Spleen (tissue), 7 donors: ENCODE results near the gene EIF4E.

Source experiments
- POLR2A ChIP-seq, 3 donors: fragments of 450-650 bp; IDR thresholded peaks; one replicate each; pipeline ENCODE4 v1.5.1; 2017; ENCODE audit warnings: antibody characterized with exemption in 3 of 3, mild to moderate bottlenecking in 1 of 3
- POLR2AphosphoS5 ChIP-seq, 3 donors: sonication (generic); formaldehyde crosslinking; IDR thresholded peaks; one replicate each; pipeline ENCODE4 v1.5.1; 2017; ENCODE audit warnings: antibody characterized with exemption in 3 of 3
- TF ChIP-seq, protein P1 (sequence below), 11 experiments: fragments of 200-600 bp in 7 of 11; fragments of 450-650 bp in 4 of 11; sonication (generic) in 4 of 11; IDR thresholded peaks in 8 of 11; conservative IDR thresholded peaks in 3 of 11; 1 replicate in 7 of 11; 2 replicates in 4 of 11; pipeline versions ENCODE4 v1.4.0 to v1.8.0; 2016 to 2021; ENCODE audit warnings: antibody characterized with exemption in 11 of 11, inconsistent platforms in 4 of 11, mild to moderate bottlenecking in 1 of 11
- donor health status: DM: no; HTN: no; CAD: no; lungs with moderate emphysema.
- donor health status: DM: no; HTN: no; CAD: no.
- donor health status: DM: no; HTN: no; CAD: no.

DNA sequence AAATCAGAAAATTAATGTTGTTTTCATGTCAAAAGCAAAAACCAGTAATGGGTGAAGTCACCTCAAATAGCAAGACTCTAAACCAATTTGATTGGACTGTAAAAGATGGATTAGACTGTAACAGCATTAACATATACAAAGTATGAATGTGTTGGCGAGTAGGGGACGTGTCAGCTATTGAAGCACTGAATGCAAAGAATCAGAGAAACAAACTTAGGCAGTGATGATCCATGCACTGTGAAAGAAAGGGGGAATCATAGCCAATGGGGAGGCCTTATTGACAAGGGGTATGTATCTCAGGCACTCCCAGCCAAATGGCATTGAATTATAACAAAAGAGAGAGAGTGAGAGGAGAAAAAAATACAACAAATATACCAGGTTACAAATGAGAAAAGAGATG is 30.5 kb upstream of the EIF4E start:
- TF ChIP-seq, protein P1, sequence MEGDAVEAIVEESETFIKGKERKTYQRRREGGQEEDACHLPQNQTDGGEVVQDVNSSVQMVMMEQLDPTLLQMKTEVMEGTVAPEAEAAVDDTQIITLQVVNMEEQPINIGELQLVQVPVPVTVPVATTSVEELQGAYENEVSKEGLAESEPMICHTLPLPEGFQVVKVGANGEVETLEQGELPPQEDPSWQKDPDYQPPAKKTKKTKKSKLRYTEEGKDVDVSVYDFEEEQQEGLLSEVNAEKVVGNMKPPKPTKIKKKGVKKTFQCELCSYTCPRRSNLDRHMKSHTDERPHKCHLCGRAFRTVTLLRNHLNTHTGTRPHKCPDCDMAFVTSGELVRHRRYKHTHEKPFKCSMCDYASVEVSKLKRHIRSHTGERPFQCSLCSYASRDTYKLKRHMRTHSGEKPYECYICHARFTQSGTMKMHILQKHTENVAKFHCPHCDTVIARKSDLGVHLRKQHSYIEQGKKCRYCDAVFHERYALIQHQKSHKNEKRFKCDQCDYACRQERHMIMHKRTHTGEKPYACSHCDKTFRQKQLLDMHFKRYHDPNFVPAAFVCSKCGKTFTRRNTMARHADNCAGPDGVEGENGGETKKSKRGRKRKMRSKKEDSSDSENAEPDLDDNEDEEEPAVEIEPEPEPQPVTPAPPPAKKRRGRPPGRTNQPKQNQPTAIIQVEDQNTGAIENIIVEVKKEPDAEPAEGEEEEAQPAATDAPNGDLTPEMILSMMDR (IDR thresholded peaks at IDR 0.05 in 8 of 11, conservative IDR thresholded peaks at IDR 0.05 in 3 of 11) = no peak
- TF ChIP-seq POLR2AphosphoS5 (IDR thresholded peaks at IDR 0.05) (no peak), POLR2A (IDR thresholded peaks at IDR 0.05) (no peak)
